ENCODE data around the gene THPO.

The THPO gene

GRCh38 chr3:184377882-184378445 is at the start of gene THPO:
Gene THPO, minus strand, starts transcription at chr3:184378207. Its CDS starts 1,948 bp downstream, at chr3:184376259.
- no peak for DNase-seq

- DNase-seq: no peak
Measured at GRCh38 chr3:184426691-184427141, 48.7 kb upstream of the THPO start.

GRCh38 chr3:184423561-184423960 is 45.6 kb upstream of the THPO start:
- no peak for DNase-seq

GRCh38 chr3:184419171-184419570 is 41.2 kb upstream of the THPO start:
- DNase-seq: no peak

- peak; percentile 16 for DNase-seq
Measured at GRCh38 chr3:184417619-184418327, 39.8 kb upstream of the THPO start.

- no peak for DNase-seq
Measured at GRCh38 chr3:184415203-184415490, 37.1 kb upstream of the THPO start.

GRCh38 chr3:184414418-184415202 is 36.6 kb upstream of the THPO start:
- DNase-seq: no peak

- DNase-seq: no peak
Measured at GRCh38 chr3:184409946-184410500, 32.0 kb upstream of the THPO start.

GRCh38 chr3:184409331-184409926 is 31.4 kb upstream of the THPO start:
- no peak for DNase-seq

- no peak for DNase-seq
Measured at GRCh38 chr3:184405075-184406030, 27.3 kb upstream of the THPO start.

- DNase-seq: no peak
Measured at GRCh38 chr3:184399410-184399809, 21.4 kb upstream of the THPO start.

- no peak for DNase-seq
Measured at GRCh38 chr3:184395320-184395660, 17.3 kb upstream of the THPO start.

GRCh38 chr3:184391266-184391665 is 13.3 kb upstream of the THPO start:
- DNase-seq: no peak

- no peak for DNase-seq
Measured at GRCh38 chr3:184389935-184390528, 12.0 kb upstream of the THPO start.

- no peak for DNase-seq
Measured at GRCh38 chr3:184389384-184389783, 11.4 kb upstream of the THPO start.

- DNase-seq: no peak
Measured at GRCh38 chr3:184388936-184389230, 10.9 kb upstream of the THPO start.

- no peak for DNase-seq
Measured at GRCh38 chr3:184388164-184388935, 10.3 kb upstream of the THPO start.

GRCh38 chr3:184387174-184387714 is 9.2 kb upstream of the THPO start:
- no peak for DNase-seq

GRCh38 chr3:184386047-184386806 is 8.2 kb upstream of the THPO start:
- no peak for DNase-seq

- DNase-seq: no peak
Measured at GRCh38 chr3:184384856-184385422, 6.9 kb upstream of the THPO start.
